ENCODE data around the gene ITGB5. TPM values are rescaled to one million over a fixed set of nuclear protein-coding genes. Genes with fewer than 3 reads are reported as not detected.

The ITGB5 gene, protein sequence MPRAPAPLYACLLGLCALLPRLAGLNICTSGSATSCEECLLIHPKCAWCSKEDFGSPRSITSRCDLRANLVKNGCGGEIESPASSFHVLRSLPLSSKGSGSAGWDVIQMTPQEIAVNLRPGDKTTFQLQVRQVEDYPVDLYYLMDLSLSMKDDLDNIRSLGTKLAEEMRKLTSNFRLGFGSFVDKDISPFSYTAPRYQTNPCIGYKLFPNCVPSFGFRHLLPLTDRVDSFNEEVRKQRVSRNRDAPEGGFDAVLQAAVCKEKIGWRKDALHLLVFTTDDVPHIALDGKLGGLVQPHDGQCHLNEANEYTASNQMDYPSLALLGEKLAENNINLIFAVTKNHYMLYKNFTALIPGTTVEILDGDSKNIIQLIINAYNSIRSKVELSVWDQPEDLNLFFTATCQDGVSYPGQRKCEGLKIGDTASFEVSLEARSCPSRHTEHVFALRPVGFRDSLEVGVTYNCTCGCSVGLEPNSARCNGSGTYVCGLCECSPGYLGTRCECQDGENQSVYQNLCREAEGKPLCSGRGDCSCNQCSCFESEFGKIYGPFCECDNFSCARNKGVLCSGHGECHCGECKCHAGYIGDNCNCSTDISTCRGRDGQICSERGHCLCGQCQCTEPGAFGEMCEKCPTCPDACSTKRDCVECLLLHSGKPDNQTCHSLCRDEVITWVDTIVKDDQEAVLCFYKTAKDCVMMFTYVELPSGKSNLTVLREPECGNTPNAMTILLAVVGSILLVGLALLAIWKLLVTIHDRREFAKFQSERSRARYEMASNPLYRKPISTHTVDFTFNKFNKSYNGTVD
- total RNA-seq: 103 and 137 TPM in 2 replicates

DNA sequence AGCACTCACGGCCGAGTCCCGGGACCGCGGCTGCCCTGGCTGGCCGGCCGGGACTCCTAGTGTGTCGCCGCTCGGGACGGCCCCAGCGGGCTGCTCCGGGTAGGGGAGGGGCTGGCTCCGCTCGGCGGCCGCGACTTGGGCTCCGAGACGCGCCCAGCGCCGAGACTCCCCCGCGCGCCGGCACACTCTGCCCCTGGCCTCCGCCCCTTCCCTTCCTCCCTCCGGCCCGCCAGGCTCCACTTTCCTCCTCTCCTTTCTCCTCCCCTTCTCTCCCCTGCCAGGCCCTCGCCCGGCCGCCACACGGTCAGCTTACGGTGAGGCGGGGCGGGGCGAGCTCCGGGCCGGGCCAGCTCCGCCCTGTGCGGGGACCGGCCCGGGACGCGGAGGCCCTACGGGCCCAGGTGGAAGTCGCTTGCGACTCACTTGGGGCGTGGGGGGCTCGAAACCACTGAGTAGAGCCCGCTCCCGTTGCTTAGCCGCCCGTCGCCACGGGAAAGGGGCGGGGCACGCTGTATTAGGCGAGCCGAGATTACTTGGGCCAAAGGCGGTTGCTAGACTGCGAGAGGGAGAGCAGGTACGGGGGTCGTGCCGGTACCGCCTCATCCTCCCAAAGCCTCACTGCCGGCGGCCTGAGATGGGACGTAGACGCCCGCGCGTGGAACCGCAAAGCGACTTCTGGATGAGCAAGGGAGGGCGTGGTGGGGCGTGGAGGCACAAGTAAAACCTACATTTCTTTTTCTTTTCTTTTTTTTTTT lies at the start of gene ITGB5:
Gene ITGB5 (minus strand): TSS at position 189 of the 755 bp plus-strand sequence. CDS start 365 bp downstream, outside the sequence.

DNA sequence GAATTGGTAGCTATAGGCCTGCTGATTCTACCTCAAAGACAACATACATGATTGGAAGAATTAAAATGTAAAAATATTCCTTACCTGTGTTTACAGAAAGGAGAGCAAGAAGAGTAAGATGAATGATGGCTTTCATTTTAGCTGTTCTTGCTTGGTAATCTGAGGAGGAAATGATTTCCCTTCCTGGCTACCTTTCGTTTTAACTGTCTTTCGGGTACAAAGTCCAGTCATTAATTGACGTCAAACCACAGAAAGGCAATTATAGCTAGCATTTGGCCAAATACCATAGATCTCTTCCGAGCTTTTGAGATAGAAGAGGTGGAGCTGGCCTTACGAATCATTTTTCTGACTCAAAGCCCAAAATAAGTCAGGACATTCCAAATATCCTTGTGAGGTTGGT lies 47.4 kb upstream of the ITGB5 start, which contains the start of gene MUC13:
Gene MUC13 (minus strand): TSS at position 175 of the 400 bp plus-strand sequence. CDS start 39 bp downstream, at position 136.

DNA sequence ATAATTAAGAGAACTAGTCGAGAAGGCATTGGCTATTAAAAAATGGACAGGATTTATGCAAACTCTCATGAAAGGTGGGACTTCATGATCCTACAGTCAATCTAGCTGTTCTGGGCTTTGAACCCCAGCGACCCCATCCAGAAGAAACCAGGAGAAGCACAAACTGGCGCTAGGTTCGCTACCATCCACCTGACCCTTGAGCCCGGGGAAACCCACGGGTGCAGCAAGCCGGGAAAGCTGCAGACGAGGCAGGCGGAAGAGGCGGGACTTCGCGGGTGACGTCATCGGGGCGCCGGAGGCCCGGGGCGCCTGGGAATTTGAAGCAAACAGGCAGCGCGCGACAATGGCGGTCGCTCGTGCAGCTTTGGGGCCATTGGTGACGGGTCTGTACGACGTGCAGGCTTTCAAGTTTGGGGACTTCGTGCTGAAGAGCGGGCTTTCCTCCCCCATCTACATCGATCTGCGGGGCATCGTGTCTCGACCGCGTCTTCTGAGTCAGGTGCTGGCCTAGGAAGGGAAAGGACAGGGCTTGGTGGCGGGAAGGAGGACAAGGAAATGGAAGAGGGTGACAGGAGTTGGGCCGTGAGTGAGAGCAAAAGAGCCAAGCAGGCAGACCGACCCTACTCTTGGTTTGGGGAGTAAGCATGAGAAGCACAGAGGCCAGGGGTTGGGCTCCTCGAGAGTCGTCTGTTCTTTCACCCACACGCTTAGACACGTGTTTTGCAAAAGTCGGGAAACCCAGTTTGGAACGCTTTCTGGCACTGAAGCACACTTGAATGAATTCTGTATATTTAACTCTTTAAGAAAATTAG lies 156.8 kb downstream of the ITGB5 start, which contains the start of gene UMPS:
Gene UMPS (plus strand): TSS at position 324 of the 812 bp plus-strand sequence. CDS start 20 bp downstream, at position 344.

Other genes starting within 250 kb of the ITGB5 start
- 14.4 and 19.6 TPM in 2 replicates for gene UMPS, start 156.9 kb downstream of the ITGB5 start, total RNA-seq
- not detected in 2 replicates for gene MUC13, start 47.4 kb upstream of the ITGB5 start, total RNA-seq
- gene HEG1, start 168.6 kb upstream of the ITGB5 start, total RNA-seq: 173 and 199 TPM in 2 replicates

Measured in pericardium fibroblast (primary cell).